Panc1 (cell line): ENCODE data around the gene UBE2U. TPM values are rescaled to one million over a fixed set of nuclear protein-coding genes. Genes with fewer than 3 reads are reported as not detected.

Experiments
- ATAC-seq: fragments of 200-7000 bp; cut with Tn5 transposase; 2 replicates; pipeline ENCODE4 v1.9.1; 2020; ENCODE audit warnings: mild to moderate bottlenecking, moderate library complexity
- BruUV-seq: library from RNA; stranded (reverse); fragments of 400-500 nt; replicated peaks from 2 replicates; lab custom pipeline; 2021; lab: Mats Ljungman, UMichigan
- CTCF ChIA-PET: fragments of 300-600 bp; sonication (Branson Sonifier 250); formaldehyde crosslinking; loops from one replicate; lab custom pipeline; 2022; ENCODE audit warnings: antibody characterized with exemption; lab: Charles Lee
- POLR2A ChIA-PET: fragments of 300-600 bp; sonication (Branson Sonifier 250); formaldehyde crosslinking; loops from one replicate; lab custom pipeline; 2022; ENCODE audit warnings: antibody characterized with exemption; lab: Charles Lee
- DNase-seq: peaks from one replicate; pipeline ENCODE4 v3.0.0-alpha.2; 2010; ENCODE audit warnings: low read depth, low spot score
- H3K27ac ChIP-seq: 2 replicates; pipeline ENCODE4 v1.5.1; 2011; ENCODE audit warnings: mild to moderate bottlenecking, low read length, inconsistent platforms
- H3K27me3 ChIP-seq: fragments of 200-500 bp; sonication (Bioruptor generic); 2 replicates; pipeline ENCODE4 v1.6.0; 2014; ENCODE audit warnings: low read length, inconsistent platforms; ENCODE audit not compliant: control insufficient read depth, insufficient read depth
- H3K36me3 ChIP-seq: fragments of 200-500 bp; sonication (Bioruptor generic); 2 replicates; pipeline ENCODE4 v1.5.1; 2014; ENCODE audit warnings: inconsistent platforms, mild to moderate bottlenecking, low read length, moderate library complexity; ENCODE audit not compliant: control insufficient read depth, insufficient read depth
- H3K4me1 ChIP-seq: 2 replicates; pipeline ENCODE4 v1.5.1; 2011; ENCODE audit warnings: inconsistent platforms, mild to moderate bottlenecking, low read length, moderate library complexity; ENCODE audit not compliant: control insufficient read depth, insufficient read depth
- H3K4me3 ChIP-seq, 2 experiments: 2 replicates each; pipeline ENCODE4 v1.5.1; 2011 to 2012; ENCODE audit warnings: low read depth in 2 of 2, low read length in 2 of 2, mild to moderate bottlenecking in 2 of 2, inconsistent platforms in 1 of 2, moderate library complexity in 1 of 2
- H3K9me3 ChIP-seq: fragments of 200-500 bp; sonication (Bioruptor generic); 2 replicates; pipeline ENCODE4 v1.5.1; 2014; ENCODE audit warnings: low read depth, mild to moderate bottlenecking, inconsistent platforms, low read length, moderate library complexity; ENCODE audit not compliant: control insufficient read depth, insufficient read depth
- POLR2AphosphoS5 ChIP-seq: IDR thresholded peaks from 2 replicates; pipeline ENCODE4 v1.6.1; 2012; ENCODE audit warnings: mild to moderate bottlenecking, low read depth, low read length, moderate library complexity
- SIN3A ChIP-seq: IDR thresholded peaks from 2 replicates; pipeline ENCODE4 v1.6.1; 2012; ENCODE audit warnings: low read depth, mild to moderate bottlenecking, low read length, moderate library complexity, borderline replicate concordance; ENCODE audit not compliant: insufficient read depth
- TCF7L2 ChIP-seq: IDR thresholded peaks from 2 replicates; pipeline ENCODE4 v1.6.1; 2011; ENCODE audit warnings: mild to moderate bottlenecking, low read depth, low read length, inconsistent platforms
- in situ Hi-C: cut with HindIII; loops from 2 replicates; pipeline ENCODE4 v1.10.0; 2016; ENCODE audit warnings: low sequenced_read_pairs, low pct_unique_long_range_greater_than_20kb
- intact Hi-C: fragments of 100-400 bp; cut with micrococcal nuclease; formaldehyde crosslinking; loops from one replicate; pipeline ENCODE4 v1.10.0; 2022; ENCODE audit not compliant: unreplicated experiment
- total RNA-seq: library from RNA; stranded (reverse); gene quantifications from one replicate; pipeline ENCODE4 v1.2.1, GENCODE V29; 2021; ENCODE audit not compliant: unreplicated experiment
- TF ChIP-seq, protein P1 (sequence below): fragments of 450-650 bp; IDR thresholded peaks from 2 replicates; pipeline ENCODE4 v1.5.1; 2017; ENCODE audit warnings: mild to moderate bottlenecking
- TF ChIP-seq, protein P2 (sequence below), 2 experiments: IDR thresholded peaks; 2 replicates each; pipeline ENCODE4 v1.6.1; 2011 to 2012; ENCODE audit warnings: low read depth in 2 of 2, control low read depth in 1 of 2, low read length in 1 of 2, mild to moderate bottlenecking in 1 of 2, moderate library complexity in 1 of 2; ENCODE audit not compliant: insufficient read depth in 1 of 2

UBE2U gene
- total RNA-seq, 1 experiment from 2014 or later = not detected

DNA sequence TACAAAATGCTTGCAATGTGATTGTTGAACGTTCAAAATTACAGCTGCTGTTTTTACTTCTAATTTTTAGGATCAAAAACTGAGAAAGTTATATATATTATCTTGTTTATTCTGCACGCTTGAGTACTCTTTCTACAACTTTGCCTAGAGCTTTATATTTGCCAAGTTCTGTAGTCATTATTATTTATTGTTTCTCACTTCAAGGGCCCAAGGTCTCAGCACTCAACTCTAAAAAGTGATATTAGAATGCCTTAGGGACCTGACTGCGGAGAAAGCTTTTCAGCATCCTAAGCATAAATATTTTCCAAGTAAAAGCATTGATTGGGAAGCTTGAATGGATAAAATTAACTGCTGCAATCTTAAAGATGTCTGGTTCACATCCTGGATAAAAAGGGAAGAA lies 83.6 kb downstream of the UBE2U start:
- intact Hi-C loops (no loop called here), in situ Hi-C loops (no loop called here)
- no peaks in the 10 kb centered on the region for H3K36me3 ChIP-seq
- H3K27ac ChIP-seq = no peak overlapping the region
- no peak for ATAC-seq
- BruUV-seq = no TSS peak
- H3K27me3 ChIP-seq = no peaks in the 10 kb centered on the region
- no peaks in the 10 kb centered on the region for H3K9me3 ChIP-seq
- no peak for TF ChIP-seq POLR2AphosphoS5
- no peak for TF ChIP-seq TCF7L2
- TF ChIP-seq, protein P1, sequence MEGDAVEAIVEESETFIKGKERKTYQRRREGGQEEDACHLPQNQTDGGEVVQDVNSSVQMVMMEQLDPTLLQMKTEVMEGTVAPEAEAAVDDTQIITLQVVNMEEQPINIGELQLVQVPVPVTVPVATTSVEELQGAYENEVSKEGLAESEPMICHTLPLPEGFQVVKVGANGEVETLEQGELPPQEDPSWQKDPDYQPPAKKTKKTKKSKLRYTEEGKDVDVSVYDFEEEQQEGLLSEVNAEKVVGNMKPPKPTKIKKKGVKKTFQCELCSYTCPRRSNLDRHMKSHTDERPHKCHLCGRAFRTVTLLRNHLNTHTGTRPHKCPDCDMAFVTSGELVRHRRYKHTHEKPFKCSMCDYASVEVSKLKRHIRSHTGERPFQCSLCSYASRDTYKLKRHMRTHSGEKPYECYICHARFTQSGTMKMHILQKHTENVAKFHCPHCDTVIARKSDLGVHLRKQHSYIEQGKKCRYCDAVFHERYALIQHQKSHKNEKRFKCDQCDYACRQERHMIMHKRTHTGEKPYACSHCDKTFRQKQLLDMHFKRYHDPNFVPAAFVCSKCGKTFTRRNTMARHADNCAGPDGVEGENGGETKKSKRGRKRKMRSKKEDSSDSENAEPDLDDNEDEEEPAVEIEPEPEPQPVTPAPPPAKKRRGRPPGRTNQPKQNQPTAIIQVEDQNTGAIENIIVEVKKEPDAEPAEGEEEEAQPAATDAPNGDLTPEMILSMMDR = no peak
- no peaks in the 10 kb centered on the region; the same call in 1 of the 2 replicates for H3K4me1 ChIP-seq
- no peak for DNase-seq
- CTCF ChIA-PET = no interaction called here
- H3K4me3 ChIP-seq = no peak overlapping the region
- POLR2A ChIA-PET = no interaction called here

DNA sequence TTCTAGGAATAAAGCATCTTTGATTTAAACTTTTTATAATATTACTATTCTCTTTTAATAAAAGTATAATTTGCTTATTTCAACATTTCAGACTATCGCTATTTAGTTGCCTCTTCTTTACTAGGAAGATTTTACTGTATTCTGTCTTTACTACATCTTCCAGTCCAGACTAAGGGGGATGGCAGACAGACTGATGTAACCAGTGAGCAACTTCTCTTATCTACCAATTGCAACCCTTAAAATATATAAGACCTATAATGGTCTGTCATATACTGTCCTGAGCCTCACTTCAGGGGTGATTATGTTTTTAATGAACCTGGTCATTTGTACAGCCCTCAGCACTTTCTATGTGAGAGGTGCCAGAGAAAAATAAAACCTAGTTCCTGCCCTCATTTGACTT lies 87.0 kb downstream of the UBE2U start:
- no peak for ATAC-seq
- no TSS peak for BruUV-seq
- no peaks in the 10 kb centered on the region; the same call in 1 of the 2 replicates for H3K9me3 ChIP-seq
- H3K36me3 ChIP-seq = no peaks in the 10 kb centered on the region
- intact Hi-C loops (no loop called here), in situ Hi-C loops (no loop called here)
- ChIA-PET POLR2A (no interaction called here), CTCF (no interaction called here)
- no peak overlapping the region for H3K27ac ChIP-seq
- no peaks in the 10 kb centered on the region; the same call in 1 of the 2 replicates for H3K4me1 ChIP-seq
- no peak for DNase-seq
- H3K4me3 ChIP-seq = no peak overlapping the region
- TF ChIP-seq, protein P2, sequence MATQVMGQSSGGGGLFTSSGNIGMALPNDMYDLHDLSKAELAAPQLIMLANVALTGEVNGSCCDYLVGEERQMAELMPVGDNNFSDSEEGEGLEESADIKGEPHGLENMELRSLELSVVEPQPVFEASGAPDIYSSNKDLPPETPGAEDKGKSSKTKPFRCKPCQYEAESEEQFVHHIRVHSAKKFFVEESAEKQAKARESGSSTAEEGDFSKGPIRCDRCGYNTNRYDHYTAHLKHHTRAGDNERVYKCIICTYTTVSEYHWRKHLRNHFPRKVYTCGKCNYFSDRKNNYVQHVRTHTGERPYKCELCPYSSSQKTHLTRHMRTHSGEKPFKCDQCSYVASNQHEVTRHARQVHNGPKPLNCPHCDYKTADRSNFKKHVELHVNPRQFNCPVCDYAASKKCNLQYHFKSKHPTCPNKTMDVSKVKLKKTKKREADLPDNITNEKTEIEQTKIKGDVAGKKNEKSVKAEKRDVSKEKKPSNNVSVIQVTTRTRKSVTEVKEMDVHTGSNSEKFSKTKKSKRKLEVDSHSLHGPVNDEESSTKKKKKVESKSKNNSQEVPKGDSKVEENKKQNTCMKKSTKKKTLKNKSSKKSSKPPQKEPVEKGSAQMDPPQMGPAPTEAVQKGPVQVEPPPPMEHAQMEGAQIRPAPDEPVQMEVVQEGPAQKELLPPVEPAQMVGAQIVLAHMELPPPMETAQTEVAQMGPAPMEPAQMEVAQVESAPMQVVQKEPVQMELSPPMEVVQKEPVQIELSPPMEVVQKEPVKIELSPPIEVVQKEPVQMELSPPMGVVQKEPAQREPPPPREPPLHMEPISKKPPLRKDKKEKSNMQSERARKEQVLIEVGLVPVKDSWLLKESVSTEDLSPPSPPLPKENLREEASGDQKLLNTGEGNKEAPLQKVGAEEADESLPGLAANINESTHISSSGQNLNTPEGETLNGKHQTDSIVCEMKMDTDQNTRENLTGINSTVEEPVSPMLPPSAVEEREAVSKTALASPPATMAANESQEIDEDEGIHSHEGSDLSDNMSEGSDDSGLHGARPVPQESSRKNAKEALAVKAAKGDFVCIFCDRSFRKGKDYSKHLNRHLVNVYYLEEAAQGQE (IDR thresholded peaks at IDR 0.05; ENCODE audit: insufficient read depth in 1 of 2, low read depth in 2 of 2, low read length in 1 of 2) = no peak
- H3K27me3 ChIP-seq = no peaks in the 10 kb centered on the region

DNA sequence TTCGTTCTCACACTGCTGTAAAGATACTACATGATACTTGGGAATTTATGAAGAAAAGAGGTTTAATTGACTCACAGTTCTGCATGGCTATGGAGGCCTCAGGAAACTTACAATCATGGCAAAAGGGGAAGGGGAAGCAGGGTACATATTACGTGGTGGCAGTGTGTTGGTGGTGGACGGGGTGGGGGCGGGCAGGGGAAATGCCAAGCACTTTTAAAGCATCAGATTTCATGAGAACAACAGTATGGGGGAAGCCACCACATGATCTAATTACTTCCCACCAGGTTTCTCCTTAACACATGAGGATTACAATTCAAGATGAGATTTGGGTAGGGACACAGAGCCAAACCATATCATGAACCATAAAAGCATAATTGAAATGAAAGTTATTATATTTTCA lies 88.5 kb downstream of the UBE2U start:
- no TSS peak for BruUV-seq
- TF ChIP-seq, protein P1 = no peak
- no peak for TF ChIP-seq TCF7L2
- TF ChIP-seq, protein P2 (IDR thresholded peaks at IDR 0.05; ENCODE audit: insufficient read depth in 1 of 2, low read depth in 2 of 2, low read length in 1 of 2) = no peak
- TF ChIP-seq POLR2AphosphoS5 = no peak
- no peak for TF ChIP-seq SIN3A
- Histone ChIP-seq H3K4me1 (no peaks in the 10 kb centered on the region), H3K36me3 (no peaks in the 10 kb centered on the region), H3K27ac (no peak overlapping the region), H3K4me3 (no peak overlapping the region), H3K27me3 (no peaks in the 10 kb centered on the region), H3K9me3 (peaks cover 3% of the 10 kb centered on the region; the same call in 1 of the 2 replicates)
- POLR2A ChIA-PET = no interaction called here
- no peak for DNase-seq
- ATAC-seq = no peak
- in situ Hi-C loops = no loop called here
- CTCF ChIA-PET = no interaction called here
- intact Hi-C loops = no loop called here
